Stimulated activated CD4-positive, alpha-beta T cell treated with anti-CD3 and anti-CD28 coated beads, Interleukin-1b, Interleukin-23, amount 100 ng/mL, for 24 hours (primary cell): ENCODE measurements around the gene SNRPA1.
"Not testable (repeated sequence)": the region's sequence is repeated elsewhere in the genome, so short reads cannot be mapped to it uniquely, and the experiment has no call there.

Experiments
- DNase-seq, 4 experiments: peaks; one replicate each; pipeline ENCODE4 v3.0.0-alpha.2; 2020; ENCODE audit warnings: low read depth in 4 of 4, low spot score in 1 of 4

Gene SNRPA1

GRCh38 chr15:101296418-101297405 is 1.7 kb upstream of the SNRPA1 start:
- no peak for DNase-seq

GRCh38 chr15:101295607-101296161 is 636 bp upstream of the SNRPA1 start:
- no peak for DNase-seq

GRCh38 chr15:101293122-101293521 is 1.9 kb downstream of the SNRPA1 start:
- DNase-seq: no peak

GRCh38 chr15:101288905-101289513 is 6.0 kb downstream of the SNRPA1 start:
- no peak for DNase-seq

GRCh38 chr15:101287342-101287741 is 7.7 kb downstream of the SNRPA1 start:
- not testable (repeated sequence) for DNase-seq

- no peak for DNase-seq
Measured at GRCh38 chr15:101286471-101287114, 8.5 kb downstream of the SNRPA1 start.

GRCh38 chr15:101283931-101284330 is 11.1 kb downstream of the SNRPA1 start:
- DNase-seq: no peak

- no peak for DNase-seq
Measured at GRCh38 chr15:101280007-101280406, 15.0 kb downstream of the SNRPA1 start.

GRCh38 chr15:101277943-101278564 is 17.0 kb downstream of the SNRPA1 start:
- no peak for DNase-seq

- peak; percentile 83 to 87 (median 86) for DNase-seq
Measured at GRCh38 chr15:101277038-101277822, 17.8 kb downstream of the SNRPA1 start, which contains the start of gene SELENOS. SELENOS (minus strand) TSS chr15:101277485; CDS start chr15:101277417, 68 bp downstream.

- DNase-seq: no peak
Measured at GRCh38 chr15:101276501-101277037, 18.5 kb downstream of the SNRPA1 start.

- DNase-seq: no peak
Measured at GRCh38 chr15:101275018-101275417, 20.0 kb downstream of the SNRPA1 start.

- DNase-seq: no peak
Measured at GRCh38 chr15:101273534-101273933, 21.5 kb downstream of the SNRPA1 start.

- no peak for DNase-seq
Measured at GRCh38 chr15:101272584-101272983, 22.5 kb downstream of the SNRPA1 start.

GRCh38 chr15:101269479-101270223 is 25.4 kb downstream of the SNRPA1 start:
- no peak for DNase-seq

GRCh38 chr15:101267320-101268104 is 27.5 kb downstream of the SNRPA1 start:
- DNase-seq: no peak

- DNase-seq: no peak
Measured at GRCh38 chr15:101266787-101267186, 28.3 kb downstream of the SNRPA1 start.

- DNase-seq: no peak
Measured at GRCh38 chr15:101266034-101266433, 29.0 kb downstream of the SNRPA1 start.
